Measurements from ENCODE around the gene NFKBIB.
"Not testable (repeated sequence)": the region's sequence is repeated elsewhere in the genome, so short reads cannot be mapped to it uniquely, and the experiment has no call there.

The NFKBIB gene

GRCh38 chr19:38875656-38876395 is 23.9 kb upstream of the NFKBIB start:
- no peak for DNase-seq

GRCh38 chr19:38877781-38878574 is 21.8 kb upstream of the NFKBIB start, which contains the start of gene RINL:
RINL (minus strand) TSS chr19:38878275; CDS start chr19:38876742, 1,533 bp downstream.
- no peak for DNase-seq

- no peak for DNase-seq
These were observed 21.0 kb upstream of the NFKBIB start for GRCh38 chr19:38878575-38879399.

GRCh38 chr19:38879400-38879751 is 20.4 kb upstream of the NFKBIB start:
- DNase-seq: no peak

GRCh38 chr19:38880076-38880881 is 19.5 kb upstream of the NFKBIB start:
- DNase-seq: no peak

- no peak for DNase-seq
These were observed 18.7 kb upstream of the NFKBIB start for GRCh38 chr19:38880882-38881609.

- no peak for DNase-seq
These were observed 16.5 kb upstream of the NFKBIB start for GRCh38 chr19:38883286-38883685.

GRCh38 chr19:38884691-38885090 is 15.1 kb upstream of the NFKBIB start:
- not testable (repeated sequence) for DNase-seq

GRCh38 chr19:38888876-38889275 is 10.9 kb upstream of the NFKBIB start:
- no peak for DNase-seq

- DNase-seq: no peak
These were observed 10.0 kb upstream of the NFKBIB start for GRCh38 chr19:38889803-38890202.

- no peak for DNase-seq
These were observed 9.1 kb upstream of the NFKBIB start for GRCh38 chr19:38890686-38891085.

GRCh38 chr19:38891771-38892170 is 8.0 kb upstream of the NFKBIB start:
- DNase-seq: no peak

GRCh38 chr19:38892841-38893240 is 6.9 kb upstream of the NFKBIB start:
- no peak for DNase-seq

GRCh38 chr19:38893341-38893771 is 6.4 kb upstream of the NFKBIB start:
- no peak for DNase-seq

GRCh38 chr19:38894968-38895367 is 4.8 kb upstream of the NFKBIB start:
- DNase-seq: no peak

- peak; percentile 11 for DNase-seq
These were observed 852 bp upstream of the NFKBIB start for GRCh38 chr19:38898788-38899446.

- peak; percentile 34 for DNase-seq
These were observed 447 bp downstream of the NFKBIB start for GRCh38 chr19:38900202-38900629.

GRCh38 chr19:38900743-38901190 is 998 bp downstream of the NFKBIB start:
- DNase-seq: no peak

GRCh38 chr19:38901683-38902082 is 1.9 kb downstream of the NFKBIB start:
- no peak for DNase-seq

- DNase-seq: no peak
These were observed 5.1 kb downstream of the NFKBIB start for GRCh38 chr19:38904581-38905539.
